ENCODE measurements around the gene SLC27A5. TPM values are rescaled to one million over a fixed set of nuclear protein-coding genes. Genes with fewer than 3 reads are reported as not detected.
"Not testable (repeated sequence)": the region's sequence is repeated elsewhere in the genome, so short reads cannot be mapped to it uniquely, and the experiment has no call there.

SLC27A5 gene
- polyA plus RNA-seq, 4 donors = 2.2 to 17.0 (median 6.1) TPM

- Histone ChIP-seq H3K9me3 (ENCODE audit: control insufficient read depth in 2 of 2, insufficient read depth in 1 of 2, low read depth in 1 of 2, low read length in 1 of 2) (no peaks in the 10 kb centered on the region), H3K4me1 (ENCODE audit: control insufficient read depth in 3 of 3, insufficient read depth in 2 of 3, low read depth in 1 of 3, low read length in 2 of 3) (peaks cover 5 to 15% (median 10%) of the 10 kb centered on the region in 3 donors), H3K4me3 (ENCODE audit: low read depth in 1 of 3, low read length in 3 of 3) (no peak overlapping the region), H3K27ac (ENCODE audit: low read depth in 1 of 3, low read length in 2 of 3) (no peak overlapping the region), H3K27me3 (ENCODE audit: control insufficient read depth in 3 of 3, insufficient read depth in 3 of 3, low read length in 3 of 3) (no peaks in the 10 kb centered on the region), H3K36me3 (ENCODE audit: control insufficient read depth in 3 of 3, insufficient read depth in 2 of 3, low read depth in 1 of 3, low read length in 3 of 3) (peaks cover 19 to 72% (median 25%) of the 10 kb centered on the region in 3 donors)
- no peak for DNase-seq
- 87 to 91% (median 91%) methylated on average over 18 of the region's 18 CpGs for whole genome bisulfite sequencing, 3 donors
- no peak for FAIRE-seq
These were observed 35.8 kb upstream of the SLC27A5 start for GRCh38 chr19:58547323-58548312.

- WGBS, 3 donors = 0 to 16% (median 0%) methylated on average over 1 of the region's 1 CpG
- H3K4me3 ChIP-seq (ENCODE audit: low read depth in 1 of 3, low read length in 3 of 3) = peak overlapping the region in 2 of 3 donors; percentile 92 to 96
- DNase-seq (no peak), FAIRE-seq (no peak)
- no peaks in the 10 kb centered on the region for H3K9me3 ChIP-seq (ENCODE audit: control insufficient read depth in 2 of 2, insufficient read depth in 1 of 2, low read depth in 1 of 2, low read length in 1 of 2)
- H3K4me1 ChIP-seq (ENCODE audit: control insufficient read depth in 3 of 3, insufficient read depth in 2 of 3, low read depth in 1 of 3, low read length in 2 of 3) = peaks cover 5 to 15% (median 10%) of the 10 kb centered on the region in 3 donors
- H3K27me3 ChIP-seq (ENCODE audit: control insufficient read depth in 3 of 3, insufficient read depth in 3 of 3, low read length in 3 of 3) = no peaks in the 10 kb centered on the region
- H3K27ac ChIP-seq (ENCODE audit: low read depth in 1 of 3, low read length in 2 of 3) = no peak overlapping the region
- peaks cover 13 to 57% (median 15%) of the 10 kb centered on the region in 3 donors for H3K36me3 ChIP-seq (ENCODE audit: control insufficient read depth in 3 of 3, insufficient read depth in 2 of 3, low read depth in 1 of 3, low read length in 3 of 3)
These were observed 34.3 kb upstream of the SLC27A5 start for GRCh38 chr19:58546019-58546530.

DNA sequence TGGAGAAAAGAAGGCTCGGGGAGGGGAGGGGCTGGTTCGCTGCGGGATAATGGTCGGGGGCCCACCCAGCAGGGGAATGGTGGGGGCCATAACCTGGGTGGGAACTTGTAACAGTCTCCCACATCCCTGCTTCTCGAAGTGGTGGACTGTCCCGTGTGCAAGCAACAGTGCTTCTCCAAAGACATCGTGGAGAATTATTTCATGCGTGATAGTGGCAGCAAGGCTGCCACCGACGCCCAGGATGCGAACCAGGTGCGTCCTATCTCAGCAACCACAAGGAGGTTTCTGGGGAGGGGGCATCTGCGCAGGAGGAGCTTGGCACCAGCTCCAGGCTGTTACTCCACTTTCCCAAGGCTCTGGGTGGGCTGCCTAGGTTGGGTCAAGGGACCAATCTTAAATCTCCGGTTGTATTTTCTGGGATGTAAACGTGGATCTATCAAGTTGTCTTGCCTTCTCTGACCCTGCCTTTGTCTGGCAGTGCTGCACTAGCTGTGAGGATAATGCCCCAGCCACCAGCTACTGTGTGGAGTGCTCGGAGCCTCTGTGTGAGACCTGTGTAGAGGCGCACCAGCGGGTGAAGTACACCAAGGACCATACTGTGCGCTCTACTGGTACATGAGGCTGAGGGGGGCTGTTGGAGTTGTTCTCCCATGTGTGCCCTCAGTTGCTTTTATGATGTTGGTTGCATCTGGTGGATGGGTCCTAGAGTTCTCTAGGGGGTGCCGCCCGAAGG lies 33.7 kb upstream of the SLC27A5 start:
- Histone ChIP-seq H3K4me1 (ENCODE audit: control insufficient read depth in 3 of 3, insufficient read depth in 2 of 3, low read depth in 1 of 3, low read length in 2 of 3) (peaks cover 5 to 15% (median 10%) of the 10 kb centered on the region in 3 donors), H3K27me3 (ENCODE audit: control insufficient read depth in 3 of 3, insufficient read depth in 3 of 3, low read length in 3 of 3) (peaks cover 0 to 2% (median 0%) of the 10 kb centered on the region in 3 donors), H3K36me3 (ENCODE audit: control insufficient read depth in 3 of 3, insufficient read depth in 2 of 3, low read depth in 1 of 3, low read length in 3 of 3) (peaks cover 11 to 51% (median 13%) of the 10 kb centered on the region in 3 donors), H3K4me3 (ENCODE audit: low read depth in 1 of 3, low read length in 3 of 3) (peak overlapping the region; percentile 86 to 96 (median 92)), H3K27ac (ENCODE audit: low read depth in 1 of 3, low read length in 2 of 3) (peak overlapping the region in 2 of 3 donors; percentile 28 to 63), H3K9me3 (ENCODE audit: control insufficient read depth in 2 of 2, insufficient read depth in 1 of 2, low read depth in 1 of 2, low read length in 1 of 2) (no peaks in the 10 kb centered on the region)
- FAIRE-seq (no peak), DNase-seq (no peak)
- WGBS, 3 donors = 2 to 6% (median 3%) methylated on average over 21 of the region's 21 CpGs

DNA sequence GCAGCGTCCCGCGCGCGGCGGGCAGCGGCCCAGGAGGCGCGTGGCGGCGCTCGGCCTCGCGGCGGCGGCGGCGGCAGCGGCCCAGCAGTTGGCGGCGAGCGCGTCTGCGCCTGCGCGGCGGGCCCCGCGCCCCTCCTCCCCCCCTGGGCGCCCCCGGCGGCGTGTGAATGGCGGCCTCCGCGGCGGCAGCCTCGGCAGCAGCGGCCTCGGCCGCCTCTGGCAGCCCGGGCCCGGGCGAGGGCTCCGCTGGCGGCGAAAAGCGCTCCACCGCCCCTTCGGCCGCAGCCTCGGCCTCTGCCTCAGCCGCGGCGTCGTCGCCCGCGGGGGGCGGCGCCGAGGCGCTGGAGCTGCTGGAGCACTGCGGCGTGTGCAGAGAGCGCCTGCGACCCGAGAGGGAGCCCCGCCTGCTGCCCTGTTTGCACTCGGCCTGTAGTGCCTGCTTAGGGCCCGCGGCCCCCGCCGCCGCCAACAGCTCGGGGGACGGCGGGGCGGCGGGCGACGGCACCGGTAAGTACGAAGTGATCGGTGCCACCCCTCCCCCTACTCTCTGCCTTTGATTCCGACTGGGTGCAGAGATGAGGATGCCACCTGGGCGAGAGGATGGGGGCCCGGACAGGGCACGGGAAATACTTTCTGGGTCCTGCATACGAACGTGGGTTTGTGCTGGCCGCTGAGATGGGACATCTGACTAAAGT lies 32.9 kb upstream of the SLC27A5 start:
- peak in 1 of 2 donors; percentile 50 for DNase-seq
- peak overlapping the region; percentile 91 to 95 (median 94) for H3K27ac ChIP-seq (ENCODE audit: low read depth in 1 of 3, low read length in 2 of 3)

DNA sequence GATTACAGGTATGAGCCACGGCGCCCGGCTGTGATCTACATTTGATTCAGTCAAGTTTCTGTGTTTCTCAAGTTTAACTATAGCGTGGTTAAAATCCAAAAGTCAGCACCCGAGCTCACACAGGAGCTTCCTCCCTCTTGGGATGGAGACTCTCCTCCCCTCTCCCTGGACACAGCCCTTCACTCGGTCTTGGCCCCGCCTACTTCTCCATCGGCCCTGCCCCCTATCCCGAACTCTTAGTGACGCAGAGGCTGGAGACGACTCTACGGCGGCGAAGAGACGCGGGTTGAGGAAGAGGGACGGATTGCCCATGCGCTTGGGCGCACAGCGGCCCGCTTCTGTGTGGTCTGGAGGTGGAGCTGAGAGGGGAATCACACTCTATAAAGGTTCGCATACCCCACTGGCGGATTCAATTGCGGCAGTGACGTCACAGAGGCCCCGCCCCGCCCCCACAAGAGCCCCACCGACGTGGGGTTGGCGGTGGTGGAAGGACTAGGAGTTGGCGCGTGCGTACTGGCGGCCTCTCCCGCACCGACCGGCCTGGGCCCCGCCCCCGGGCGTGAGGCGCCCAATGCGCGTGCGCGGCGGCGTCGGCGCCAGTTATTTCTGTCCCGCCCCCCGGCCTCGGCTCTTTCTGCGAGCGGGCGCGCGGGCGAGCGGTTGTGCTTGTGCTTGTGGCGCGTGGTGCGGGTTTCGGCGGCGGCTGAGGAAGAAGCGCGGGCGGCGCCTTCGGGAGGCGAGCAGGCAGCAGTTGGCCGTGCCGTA lies 32.2 kb upstream of the SLC27A5 start, which contains the start of gene TRIM28:
TSS of gene TRIM28 (plus strand) at position 239 of the 765 bp plus-strand sequence. CDS start 694 bp downstream, outside the sequence.
- FAIRE-seq = no peak

More for the DNA sequence above, 32.9 kb upstream of the SLC27A5 start:
- H3K4me3 ChIP-seq (ENCODE audit: low read depth in 1 of 3, low read length in 3 of 3) = peak overlapping the region; percentile 86 to 96 (median 92)
- peaks cover 5 to 15% (median 10%) of the 10 kb centered on the region in 3 donors for H3K4me1 ChIP-seq (ENCODE audit: control insufficient read depth in 3 of 3, insufficient read depth in 2 of 3, low read depth in 1 of 3, low read length in 2 of 3)
- FAIRE-seq = no peak
- H3K27me3 ChIP-seq (ENCODE audit: control insufficient read depth in 3 of 3, insufficient read depth in 3 of 3, low read length in 3 of 3) = peaks cover 0 to 3% (median 0%) of the 10 kb centered on the region in 3 donors
- peaks cover 11 to 44% (median 13%) of the 10 kb centered on the region in 3 donors for H3K36me3 ChIP-seq (ENCODE audit: control insufficient read depth in 3 of 3, insufficient read depth in 2 of 3, low read depth in 1 of 3, low read length in 3 of 3)
- no peaks in the 10 kb centered on the region for H3K9me3 ChIP-seq (ENCODE audit: control insufficient read depth in 2 of 2, insufficient read depth in 1 of 2, low read depth in 1 of 2, low read length in 1 of 2)
- WGBS, 3 donors = 0% methylated on average over 37 to 92 of the region's 92 CpGs

DNA sequence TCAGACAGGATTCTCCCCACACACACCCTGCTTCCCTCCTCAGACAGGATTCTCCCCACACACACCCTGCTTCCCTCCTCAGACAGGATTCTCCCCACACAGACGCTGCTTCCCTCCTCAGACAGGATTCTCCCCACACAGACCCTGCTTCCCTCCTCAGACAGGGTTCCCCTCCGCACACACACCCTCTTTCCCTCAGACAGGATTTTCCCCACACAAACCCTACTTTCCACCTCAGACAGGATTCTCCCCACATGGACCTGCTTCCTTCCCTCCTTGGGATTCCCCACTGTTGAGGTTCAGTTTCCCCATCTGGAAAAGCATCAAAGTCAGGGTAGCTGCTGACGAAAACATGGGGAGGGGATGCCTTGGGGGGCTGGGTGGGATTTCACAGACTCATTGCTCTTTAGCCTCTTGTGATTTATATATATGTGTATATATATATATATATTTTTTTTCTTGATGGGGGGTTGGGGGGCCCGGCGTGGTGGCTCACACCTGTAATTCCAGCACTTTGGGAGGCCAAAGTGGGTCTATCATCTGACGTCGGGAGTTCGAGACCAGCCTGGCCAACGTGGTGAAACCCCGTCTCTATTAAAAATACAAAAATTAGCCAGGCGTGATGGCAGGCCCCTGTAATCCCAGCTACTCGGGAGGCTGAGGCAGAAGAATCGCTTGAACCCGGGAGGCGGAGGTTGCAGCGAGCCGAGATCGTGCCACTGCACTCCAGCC lies 31.0 kb upstream of the SLC27A5 start:
- not testable (repeated sequence) for FAIRE-seq; H3K27me3 ChIP-seq (ENCODE audit: control insufficient read depth in 3 of 3, insufficient read depth in 3 of 3, low read length in 3 of 3); H3K4me3 ChIP-seq (ENCODE audit: low read depth in 1 of 3, low read length in 3 of 3); H3K9me3 ChIP-seq (ENCODE audit: control insufficient read depth in 2 of 2, insufficient read depth in 1 of 2, low read depth in 1 of 2, low read length in 1 of 2); DNase-seq
- 76 to 81% (median 80%) methylated on average over 18 of the region's 18 CpGs for WGBS, 3 donors
- H3K4me1 ChIP-seq (ENCODE audit: control insufficient read depth in 3 of 3, insufficient read depth in 2 of 3, low read depth in 1 of 3, low read length in 2 of 3) = peaks cover 10 to 24% (median 10%) of the 10 kb centered on the region in 3 donors
- peak overlapping the region in 2 of 3 donors; percentile 91 to 95 for H3K27ac ChIP-seq (ENCODE audit: low read depth in 1 of 3, low read length in 2 of 3)
- H3K36me3 ChIP-seq (ENCODE audit: control insufficient read depth in 3 of 3, insufficient read depth in 2 of 3, low read depth in 1 of 3, low read length in 3 of 3) = peaks cover 0 to 24% (median 3%) of the 10 kb centered on the region in 3 donors

More for the DNA sequence above, 32.2 kb upstream of the SLC27A5 start, which contains the start of gene TRIM28:
- DNase-seq = peak; percentile 98
- WGBS, 3 donors = 0% methylated on average over 55 to 73 of the region's 73 CpGs
- H3K4me3 ChIP-seq (ENCODE audit: low read depth in 1 of 3, low read length in 3 of 3) = peak within 1 kb of the TSS; percentile 86 to 96 (median 92)
- peaks cover 0 to 3% (median 0%) of the 10 kb centered on the region in 3 donors for H3K27me3 ChIP-seq (ENCODE audit: control insufficient read depth in 3 of 3, insufficient read depth in 3 of 3, low read length in 3 of 3)
- no peaks in the 10 kb centered on the region for H3K9me3 ChIP-seq (ENCODE audit: control insufficient read depth in 2 of 2, insufficient read depth in 1 of 2, low read depth in 1 of 2, low read length in 1 of 2)
- peak within 1 kb of the TSS; percentile 91 to 95 (median 94) for H3K27ac ChIP-seq (ENCODE audit: low read depth in 1 of 3, low read length in 2 of 3)
- peaks cover 5 to 15% (median 10%) of the 10 kb centered on the region in 3 donors for H3K4me1 ChIP-seq (ENCODE audit: control insufficient read depth in 3 of 3, insufficient read depth in 2 of 3, low read depth in 1 of 3, low read length in 2 of 3)
- peaks cover 6 to 36% (median 11%) of the 10 kb centered on the region in 3 donors for H3K36me3 ChIP-seq (ENCODE audit: control insufficient read depth in 3 of 3, insufficient read depth in 2 of 3, low read depth in 1 of 3, low read length in 3 of 3)

GRCh38 chr19:58539169-58539559 lies 27.4 kb upstream of the SLC27A5 start:
- DNase-seq; FAIRE-seq; H3K4me3 ChIP-seq (ENCODE audit: low read depth in 1 of 3, low read length in 3 of 3); H3K27me3 ChIP-seq (ENCODE audit: control insufficient read depth in 3 of 3, insufficient read depth in 3 of 3, low read length in 3 of 3); H3K36me3 ChIP-seq (ENCODE audit: control insufficient read depth in 3 of 3, insufficient read depth in 2 of 3, low read depth in 1 of 3, low read length in 3 of 3); H3K27ac ChIP-seq (ENCODE audit: low read depth in 1 of 3, low read length in 2 of 3); H3K9me3 ChIP-seq (ENCODE audit: control insufficient read depth in 2 of 2, insufficient read depth in 1 of 2, low read depth in 1 of 2, low read length in 1 of 2): not testable (repeated sequence)
- H3K4me1 ChIP-seq (ENCODE audit: control insufficient read depth in 3 of 3, insufficient read depth in 2 of 3, low read depth in 1 of 3, low read length in 2 of 3) = peaks cover 0 to 25% (median 5%) of the 10 kb centered on the region in 3 donors
